ENCODE measurements around the gene RUNX2. TPM values are rescaled to one million over a fixed set of nuclear protein-coding genes. Genes with fewer than 3 reads are reported as not detected.

RUNX2 gene
- total RNA-seq, 2 experiments from 2014 or later, result 5.1 to 6.3 TPM

DNA sequence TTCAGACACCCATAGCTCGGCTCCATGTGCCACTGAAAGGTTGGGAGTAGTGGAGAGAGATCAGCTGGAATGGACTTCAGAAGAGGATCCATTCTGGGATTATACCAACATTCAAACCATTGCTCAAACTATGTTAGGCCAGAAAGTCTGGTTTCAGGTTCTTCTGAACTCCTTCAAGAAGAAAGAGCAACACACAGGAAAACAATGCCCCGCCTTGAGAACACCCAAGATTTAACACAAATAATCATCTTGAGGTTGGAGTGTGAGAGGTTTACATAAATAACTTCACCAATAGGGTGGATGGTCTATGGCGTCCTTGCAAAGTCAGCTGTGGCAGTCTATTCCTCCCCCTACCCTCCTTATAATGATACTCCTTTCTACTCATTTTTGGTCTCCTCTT lies 261.2 kb downstream of the RUNX2 start:
- H3K27me3 Mint-ChIP-seq, result peaks cover 2% of the 10 kb centered on the region
- H3K9me3 Mint-ChIP-seq, result peaks cover 2% of the 10 kb centered on the region
- H3K4me3 Mint-ChIP-seq, result no peak overlapping the region
- H3K27ac Mint-ChIP-seq, result no peak overlapping the region
- POLR2A ChIA-PET, result no interaction called here
- DNase-seq (no peak), ATAC-seq (ENCODE audit: low read depth) (no peak)
- H3K36me3 Mint-ChIP-seq, result peaks cover 2% of the 10 kb centered on the region
- peaks cover 22% of the 10 kb centered on the region for H3K4me1 Mint-ChIP-seq

DNA sequence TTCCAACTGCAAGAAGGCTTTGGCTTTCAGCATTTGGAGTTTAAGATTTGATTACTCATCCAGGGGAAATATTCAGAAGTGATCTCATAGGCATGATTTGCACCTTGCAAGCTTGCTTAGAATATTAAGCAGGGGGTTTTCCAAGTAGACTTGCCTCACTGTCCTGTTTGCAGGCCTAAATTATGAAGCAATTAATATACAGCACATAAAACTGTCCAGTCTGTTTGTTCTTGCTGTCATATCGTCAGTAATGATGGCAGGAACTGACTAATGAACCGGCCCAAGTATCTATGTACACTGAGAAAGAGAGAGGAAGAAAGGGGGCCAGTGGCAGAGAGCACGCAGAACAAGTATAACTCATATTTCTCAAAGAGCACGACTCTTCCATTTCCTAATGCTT lies 262.1 kb downstream of the RUNX2 start:
- ATAC-seq (ENCODE audit: low read depth) (no peak), DNase-seq (no peak)
- Mint-ChIP-seq H3K9me3 (peaks cover 2% of the 10 kb centered on the region), H3K36me3 (peaks cover 2% of the 10 kb centered on the region), H3K27me3 (peaks cover 2% of the 10 kb centered on the region), H3K4me1 (peaks cover 19% of the 10 kb centered on the region), H3K4me3 (no peak overlapping the region), H3K27ac (no peak overlapping the region)
- POLR2A ChIA-PET, result no interaction called here

GRCh38 chr6:45590696-45591184 lies 262.6 kb downstream of the RUNX2 start:
- Mint-ChIP-seq H3K4me3 (no peak overlapping the region), H3K36me3 (peaks cover 2% of the 10 kb centered on the region), H3K27ac (no peak overlapping the region), H3K4me1 (peaks cover 17% of the 10 kb centered on the region), H3K9me3 (peaks cover 2% of the 10 kb centered on the region), H3K27me3 (peaks cover 2% of the 10 kb centered on the region)
- POLR2A ChIA-PET, result no interaction called here
- ATAC-seq (ENCODE audit: low read depth) (no peak), DNase-seq (no peak)

- DNase-seq (no peak), ATAC-seq (ENCODE audit: low read depth) (no peak)
- POLR2A ChIA-PET, result no interaction called here
- Mint-ChIP-seq H3K27me3 (peaks cover 2% of the 10 kb centered on the region), H3K9me3 (peaks cover 2% of the 10 kb centered on the region), H3K36me3 (peaks cover 2% of the 10 kb centered on the region), H3K4me1 (peaks cover 11% of the 10 kb centered on the region), H3K4me3 (no peak overlapping the region), H3K27ac (no peak overlapping the region)
Measured at GRCh38 chr6:45591306-45591705, 263.2 kb downstream of the RUNX2 start.

DNA sequence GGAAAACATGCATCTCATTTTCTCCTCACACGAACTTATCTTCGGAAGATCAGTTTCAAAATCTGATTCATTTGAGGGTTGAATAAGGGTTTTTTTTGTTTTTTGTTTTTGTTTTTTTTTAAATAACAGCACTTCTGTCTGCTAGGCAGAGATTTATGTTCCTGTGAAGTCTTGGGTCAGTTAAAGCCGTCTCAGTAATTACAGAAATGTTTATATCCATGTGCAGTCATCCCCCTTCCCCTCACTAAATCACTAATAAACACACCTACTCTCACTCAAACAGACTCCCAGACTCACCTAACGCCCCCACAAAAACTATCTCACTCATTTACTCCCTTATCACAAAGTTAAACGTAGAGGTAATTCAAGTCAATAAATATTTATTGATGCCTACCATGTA lies 263.8 kb downstream of the RUNX2 start:
- Mint-ChIP-seq H3K27me3 (peaks cover 2% of the 10 kb centered on the region), H3K9me3 (peaks cover 2% of the 10 kb centered on the region), H3K4me3 (no peak overlapping the region), H3K4me1 (peaks cover 6% of the 10 kb centered on the region), H3K27ac (no peak overlapping the region), H3K36me3 (peaks cover 2% of the 10 kb centered on the region)
- ATAC-seq (ENCODE audit: low read depth) (no peak), DNase-seq (no peak)
- POLR2A ChIA-PET, result no interaction called here

GRCh38 chr6:45592991-45593390 lies 264.9 kb downstream of the RUNX2 start:
- peaks cover 2% of the 10 kb centered on the region for H3K36me3 Mint-ChIP-seq
- no peak overlapping the region for H3K27ac Mint-ChIP-seq
- ATAC-seq (ENCODE audit: low read depth) (no peak), DNase-seq (no peak)
- H3K27me3 Mint-ChIP-seq, result peaks cover 2% of the 10 kb centered on the region
- H3K9me3 Mint-ChIP-seq, result peaks cover 4% of the 10 kb centered on the region
- no peaks in the 10 kb centered on the region for H3K4me1 Mint-ChIP-seq
- POLR2A ChIA-PET, result no interaction called here
- H3K4me3 Mint-ChIP-seq, result no peak overlapping the region

GRCh38 chr6:45595010-45595851 lies 267.1 kb downstream of the RUNX2 start:
- POLR2A ChIA-PET, result no interaction called here
- no peak overlapping the region for H3K4me3 Mint-ChIP-seq
- no peak for ATAC-seq (ENCODE audit: low read depth)
- no peak overlapping the region for H3K27ac Mint-ChIP-seq
- no peaks in the 10 kb centered on the region for H3K27me3 Mint-ChIP-seq
- peaks cover 8% of the 10 kb centered on the region for H3K9me3 Mint-ChIP-seq
- H3K36me3 Mint-ChIP-seq, result peaks cover 3% of the 10 kb centered on the region
- no peaks in the 10 kb centered on the region for H3K4me1 Mint-ChIP-seq
- DNase-seq, result no peak

- DNase-seq, result no peak
- no peak for ATAC-seq (ENCODE audit: low read depth)
- Mint-ChIP-seq H3K27ac (no peak overlapping the region), H3K4me3 (no peak overlapping the region), H3K27me3 (no peaks in the 10 kb centered on the region), H3K9me3 (peaks cover 11% of the 10 kb centered on the region), H3K36me3 (peaks cover 3% of the 10 kb centered on the region), H3K4me1 (no peaks in the 10 kb centered on the region)
- POLR2A ChIA-PET, result no interaction called here
Measured at GRCh38 chr6:45597424-45597823, 269.3 kb downstream of the RUNX2 start.

DNA sequence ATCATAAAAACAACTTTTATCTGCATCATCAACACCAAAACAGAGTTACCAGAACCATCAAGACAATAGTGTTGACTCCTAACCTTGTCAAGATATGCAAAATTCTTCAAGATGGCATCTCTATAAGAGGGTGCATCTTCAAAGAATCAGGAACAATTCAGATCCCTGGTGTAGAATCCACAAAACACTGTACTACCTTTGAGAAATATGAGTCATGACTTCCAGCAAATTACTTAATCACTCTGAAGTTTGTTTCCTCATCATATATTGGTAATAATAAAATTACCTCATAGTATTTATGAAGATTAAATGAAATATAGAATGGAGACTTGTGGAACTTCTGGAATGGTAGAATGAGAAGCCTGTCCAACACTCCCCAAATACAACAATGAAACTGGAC lies 270.9 kb downstream of the RUNX2 start:
- ATAC-seq (ENCODE audit: low read depth) (no peak), DNase-seq (no peak)
- Mint-ChIP-seq H3K27ac (no peak overlapping the region), H3K4me1 (no peaks in the 10 kb centered on the region), H3K4me3 (no peak overlapping the region), H3K27me3 (no peaks in the 10 kb centered on the region), H3K9me3 (peaks cover 11% of the 10 kb centered on the region), H3K36me3 (peaks cover 4% of the 10 kb centered on the region)
- POLR2A ChIA-PET, result no interaction called here

DNA sequence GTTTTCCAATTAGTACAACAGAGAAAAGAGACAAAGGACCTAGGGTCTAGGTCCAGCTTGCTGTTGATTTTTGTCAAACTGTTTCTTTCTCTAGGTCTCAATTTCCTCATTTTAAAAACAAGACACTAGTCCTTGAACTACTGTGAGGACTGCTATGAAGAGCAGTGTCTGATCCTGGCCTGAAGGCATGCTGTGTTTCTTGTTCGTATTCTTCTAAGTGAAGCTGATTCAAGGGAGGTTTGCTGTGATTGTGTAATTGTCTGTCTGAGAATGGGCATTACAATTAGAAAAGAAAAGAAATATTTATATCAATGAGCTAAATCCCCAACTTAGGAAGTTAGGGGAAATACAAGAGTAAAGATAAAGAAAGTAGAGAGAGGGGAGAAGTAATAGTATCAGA lies 277.8 kb downstream of the RUNX2 start:
- H3K4me3 Mint-ChIP-seq, result no peak overlapping the region
- no peak for ATAC-seq (ENCODE audit: low read depth)
- no peak for DNase-seq
- H3K4me1 Mint-ChIP-seq, result peaks cover 14% of the 10 kb centered on the region
- POLR2A ChIA-PET, result no interaction called here
- H3K9me3 Mint-ChIP-seq, result peaks cover 4% of the 10 kb centered on the region
- peaks cover 2% of the 10 kb centered on the region for H3K36me3 Mint-ChIP-seq
- H3K27me3 Mint-ChIP-seq, result no peaks in the 10 kb centered on the region
- no peak overlapping the region for H3K27ac Mint-ChIP-seq

DNA sequence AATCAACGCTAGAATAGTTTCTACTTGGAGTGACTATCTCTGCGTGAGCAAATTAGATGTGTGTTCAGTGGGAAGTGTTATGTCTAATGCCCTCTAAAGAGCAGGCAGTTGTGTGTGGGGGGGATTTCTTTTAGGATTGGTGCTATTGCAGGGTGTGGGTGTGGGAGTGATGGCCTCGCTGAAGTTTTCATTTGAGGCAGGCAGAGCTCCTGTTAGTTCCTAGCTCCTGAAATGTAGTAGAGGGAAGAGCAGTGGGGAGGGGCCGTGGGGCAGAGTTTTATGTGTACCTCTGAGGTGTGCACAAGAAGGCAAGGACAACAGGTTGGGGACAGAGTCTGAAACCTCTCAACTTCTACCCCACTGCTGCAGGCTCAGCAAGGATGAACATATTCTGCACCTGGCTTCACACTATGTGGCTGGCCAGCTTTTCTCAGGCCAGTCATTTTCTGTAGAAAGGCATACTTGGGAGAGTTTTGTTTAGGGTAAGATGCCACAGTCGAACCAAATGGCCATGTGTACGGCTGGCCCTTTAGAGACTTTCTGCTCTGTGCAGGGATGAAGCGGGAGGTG lies 278.8 kb downstream of the RUNX2 start:
- ATAC-seq (ENCODE audit: low read depth) (no peak), DNase-seq (no peak)
- H3K4me1 Mint-ChIP-seq, result peaks cover 14% of the 10 kb centered on the region
- peaks cover 4% of the 10 kb centered on the region for H3K9me3 Mint-ChIP-seq
- H3K27ac Mint-ChIP-seq, result no peak overlapping the region
- H3K36me3 Mint-ChIP-seq, result peaks cover 2% of the 10 kb centered on the region
- POLR2A ChIA-PET, result no interaction called here
- H3K4me3 Mint-ChIP-seq, result no peak overlapping the region
- no peaks in the 10 kb centered on the region for H3K27me3 Mint-ChIP-seq

DNA sequence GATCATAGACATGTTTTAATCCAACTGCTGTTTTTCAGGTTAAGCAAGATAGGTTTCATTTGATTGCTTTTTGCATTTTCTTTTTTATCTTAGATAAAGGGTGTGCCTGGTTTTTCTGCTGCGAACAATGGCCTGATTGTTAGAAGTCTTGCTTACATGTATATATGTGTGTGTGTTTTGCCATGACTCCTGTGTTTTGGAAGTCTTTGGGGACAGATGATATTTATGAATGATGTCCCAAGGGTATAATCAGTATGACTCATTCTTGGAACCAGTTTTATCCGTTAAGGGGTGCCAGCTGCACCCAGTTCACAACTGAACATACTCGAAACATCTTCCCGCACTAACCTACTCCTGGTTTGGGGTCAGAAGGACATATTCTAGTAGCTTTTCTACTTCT lies 279.7 kb downstream of the RUNX2 start:
- DNase-seq (no peak), ATAC-seq (ENCODE audit: low read depth) (no peak)
- H3K9me3 Mint-ChIP-seq, result peaks cover 4% of the 10 kb centered on the region
- peaks cover 14% of the 10 kb centered on the region for H3K4me1 Mint-ChIP-seq
- H3K27ac Mint-ChIP-seq, result no peak overlapping the region
- H3K27me3 Mint-ChIP-seq, result no peaks in the 10 kb centered on the region
- H3K4me3 Mint-ChIP-seq, result no peak overlapping the region
- POLR2A ChIA-PET, result no interaction called here
- peaks cover 2% of the 10 kb centered on the region for H3K36me3 Mint-ChIP-seq

GRCh38 chr6:45608252-45608913 lies 280.3 kb downstream of the RUNX2 start:
- DNase-seq, result no peak
- Mint-ChIP-seq H3K4me1 (peaks cover 14% of the 10 kb centered on the region), H3K4me3 (no peak overlapping the region), H3K27ac (no peak overlapping the region), H3K36me3 (peaks cover 2% of the 10 kb centered on the region), H3K27me3 (no peaks in the 10 kb centered on the region), H3K9me3 (peaks cover 4% of the 10 kb centered on the region)
- ATAC-seq (ENCODE audit: low read depth), result no peak
- POLR2A ChIA-PET, result no interaction called here

GRCh38 chr6:45609141-45609638 lies 281.1 kb downstream of the RUNX2 start:
- no peak for ATAC-seq (ENCODE audit: low read depth)
- Mint-ChIP-seq H3K27ac (no peak overlapping the region), H3K4me1 (peaks cover 13% of the 10 kb centered on the region), H3K9me3 (peaks cover 3% of the 10 kb centered on the region), H3K36me3 (no peaks in the 10 kb centered on the region), H3K27me3 (no peaks in the 10 kb centered on the region), H3K4me3 (no peak overlapping the region)
- POLR2A ChIA-PET, result no interaction called here
- no peak for DNase-seq
